GM13976 (cell line): ENCODE data around the gene RPAP2.

ENCODE experiments used
- DNase-seq: peaks from one replicate; pipeline ENCODE4 v3.0.0; 2012; ENCODE audit warnings: low spot score
- in situ Hi-C: fragments of 300-500 bp; cut with MboI; formaldehyde crosslinking; loops from one replicate; pipeline ENCODE4 v1.12.0; 2022; ENCODE audit warnings: low sequenced_read_pairs, mixed read lengths, inconsistent platforms; ENCODE audit not compliant: unreplicated experiment
- TF ChIP-seq, protein P1 (sequence below): IDR thresholded peaks from 2 replicates; pipeline ENCODE4 v1.5.1; 2012; ENCODE audit warnings: borderline replicate concordance, mild to moderate bottlenecking; ENCODE audit not compliant: insufficient read depth; ENCODE audit errors: extremely low read depth, missing control alignments, control extremely low read depth

RPAP2 gene

DNA sequence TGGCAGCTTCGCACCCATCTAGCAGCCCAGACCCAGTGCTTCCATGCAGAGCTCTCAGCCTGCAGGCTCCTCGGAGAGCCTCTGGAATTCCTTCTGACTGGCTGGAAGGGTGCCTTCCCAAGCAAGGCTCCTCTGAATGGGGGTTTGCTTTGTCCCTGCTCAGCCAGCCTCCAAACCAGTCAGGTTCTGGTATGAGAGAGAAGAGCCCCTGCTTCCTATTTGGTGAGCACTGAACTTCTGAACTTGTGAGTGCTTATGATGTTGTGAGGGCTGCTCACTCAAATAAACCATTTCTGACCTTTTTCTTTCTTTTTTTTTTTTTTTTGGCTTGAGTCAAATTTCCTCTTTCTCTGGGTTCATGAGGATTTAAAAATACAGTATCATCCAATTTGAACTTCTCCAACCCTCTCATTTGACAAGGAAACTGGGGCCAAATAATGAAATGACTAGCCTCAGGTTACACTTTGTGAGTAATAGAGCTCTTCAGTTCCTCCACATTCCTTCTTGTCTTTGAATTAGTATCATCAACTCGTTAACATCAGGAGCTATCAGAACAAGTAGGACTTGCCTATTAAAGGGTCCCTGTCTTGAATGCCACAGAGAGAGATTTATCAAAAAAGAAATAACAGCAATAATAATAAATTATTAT lies 148.3 kb downstream of the RPAP2 start:
- no peak for DNase-seq
- in situ Hi-C loops, result no loop called here
- TF ChIP-seq, protein P1, sequence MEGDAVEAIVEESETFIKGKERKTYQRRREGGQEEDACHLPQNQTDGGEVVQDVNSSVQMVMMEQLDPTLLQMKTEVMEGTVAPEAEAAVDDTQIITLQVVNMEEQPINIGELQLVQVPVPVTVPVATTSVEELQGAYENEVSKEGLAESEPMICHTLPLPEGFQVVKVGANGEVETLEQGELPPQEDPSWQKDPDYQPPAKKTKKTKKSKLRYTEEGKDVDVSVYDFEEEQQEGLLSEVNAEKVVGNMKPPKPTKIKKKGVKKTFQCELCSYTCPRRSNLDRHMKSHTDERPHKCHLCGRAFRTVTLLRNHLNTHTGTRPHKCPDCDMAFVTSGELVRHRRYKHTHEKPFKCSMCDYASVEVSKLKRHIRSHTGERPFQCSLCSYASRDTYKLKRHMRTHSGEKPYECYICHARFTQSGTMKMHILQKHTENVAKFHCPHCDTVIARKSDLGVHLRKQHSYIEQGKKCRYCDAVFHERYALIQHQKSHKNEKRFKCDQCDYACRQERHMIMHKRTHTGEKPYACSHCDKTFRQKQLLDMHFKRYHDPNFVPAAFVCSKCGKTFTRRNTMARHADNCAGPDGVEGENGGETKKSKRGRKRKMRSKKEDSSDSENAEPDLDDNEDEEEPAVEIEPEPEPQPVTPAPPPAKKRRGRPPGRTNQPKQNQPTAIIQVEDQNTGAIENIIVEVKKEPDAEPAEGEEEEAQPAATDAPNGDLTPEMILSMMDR, result no peak

DNA sequence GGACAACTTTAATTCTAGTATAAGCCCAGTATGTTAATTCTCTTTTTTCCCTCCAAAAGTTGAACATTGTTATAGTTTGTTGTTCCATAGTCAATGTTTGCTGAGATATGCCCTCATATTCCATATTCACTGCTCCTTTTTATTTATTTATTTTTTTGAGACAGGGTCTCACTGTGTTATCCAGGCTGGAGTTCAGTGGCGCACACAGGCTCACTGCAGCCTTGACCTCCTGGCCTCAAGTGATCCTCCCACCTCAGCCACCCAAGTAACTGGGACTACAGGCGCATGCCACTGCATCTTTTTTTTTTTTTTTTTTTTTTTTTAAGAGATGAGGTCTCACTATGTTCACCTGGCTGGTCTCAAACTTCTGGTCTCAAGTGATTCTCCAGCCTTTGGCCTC lies 149.1 kb downstream of the RPAP2 start:
- in situ Hi-C loops, result no loop called here
- no peak for DNase-seq
- TF ChIP-seq, protein P1, result no peak
